Esophagus muscularis mucosa (tissue), 4 donors: ENCODE results near the gene TXNDC16. TPM values are rescaled to one million over a fixed set of nuclear protein-coding genes. Genes with fewer than 3 reads are reported as not detected.

Source experiments
- DNase-seq: peaks from one replicate; pipeline ENCODE4 v3.0.0-alpha.2; 2017; ENCODE audit errors: extremely low spot score
- H3K27ac ChIP-seq, 4 donors: fragments of 200-600 bp; sonication (generic); replicated peaks in 1 of 4; 1 replicate in 3 of 4; 2 replicates in 1 of 4; pipeline ENCODE4 v1.5.1; 2016 to 2019; ENCODE audit warnings: mild to moderate bottlenecking in 1 of 4
- H3K27me3 ChIP-seq, 4 donors: fragments of 200-600 bp; sonication (generic); one replicate each; pipeline versions ENCODE4 v1.5.1 to v1.6.0; 2016 to 2019
- H3K36me3 ChIP-seq, 4 donors: fragments of 200-600 bp; sonication (generic); one replicate each; pipeline ENCODE4 v1.5.1; 2016 to 2019
- H3K4me1 ChIP-seq, 4 donors: fragments of 200-600 bp; sonication (generic); one replicate each; pipeline ENCODE4 v1.5.1; 2016 to 2019
- H3K4me3 ChIP-seq, 4 donors: fragments of 200-600 bp; sonication (generic); 1 replicate in 2 of 4; 2 replicates in 2 of 4; pipeline ENCODE4 v1.5.1; 2016 to 2019; ENCODE audit warnings: mild to moderate bottlenecking in 4 of 4, moderate library complexity in 1 of 4
- H3K9me3 ChIP-seq, 4 donors: fragments of 200-600 bp; sonication (generic); 1 replicate in 3 of 4; 2 replicates in 1 of 4; pipeline ENCODE4 v1.5.1; 2016 to 2019
- EP300 ChIP-seq: sonication (generic); formaldehyde crosslinking; IDR thresholded peaks from one replicate; pipeline ENCODE4 v1.6.1; 2017; ENCODE audit warnings: antibody characterized with exemption
- POLR2A ChIP-seq: fragments of 450-650 bp; IDR thresholded peaks from one replicate; pipeline ENCODE4 v1.6.1; 2017; ENCODE audit warnings: antibody characterized with exemption, moderate library complexity, mild to moderate bottlenecking, low read depth
- POLR2AphosphoS5 ChIP-seq, 2 donors: sonication (generic); formaldehyde crosslinking; IDR thresholded peaks; one replicate each; pipeline ENCODE4 v1.6.1; 2017; ENCODE audit warnings: antibody characterized with exemption in 2 of 2
- WGBS: methylation state at CpG from one replicate; pipeline ENCODE4 v1.1.5; 2018; 5-methylcytosine and 5-hydroxymethylcytosine counted together
- intact Hi-C: fragments of 100-400 bp; cut with DNase I; formaldehyde crosslinking; loops from one replicate; pipeline ENCODE4 v1.15.1; 2023
- total RNA-seq, 4 donors: library from RNA; depleted of rRNA; stranded (reverse); fragments of >200 nt; gene quantifications; one replicate each; pipeline versions ENCODE4 v1.1.0 to v1.2.1, GENCODE V29; 2016
- TF ChIP-seq, protein P1 (sequence below), 3 experiments: fragments of 200-600 bp in 2 of 3; fragments of 450-650 bp in 1 of 3; sonication (generic) in 2 of 3; IDR thresholded peaks; one replicate each; pipeline ENCODE4 v1.5.1; 2017 to 2019; ENCODE audit warnings: antibody characterized with exemption in 3 of 3, mild to moderate bottlenecking in 2 of 3, moderate library complexity in 1 of 3

Gene TXNDC16
- total RNA-seq, 4 donors from 2014 or later = 6.5 to 12.5 (median 11.8) TPM

DNA sequence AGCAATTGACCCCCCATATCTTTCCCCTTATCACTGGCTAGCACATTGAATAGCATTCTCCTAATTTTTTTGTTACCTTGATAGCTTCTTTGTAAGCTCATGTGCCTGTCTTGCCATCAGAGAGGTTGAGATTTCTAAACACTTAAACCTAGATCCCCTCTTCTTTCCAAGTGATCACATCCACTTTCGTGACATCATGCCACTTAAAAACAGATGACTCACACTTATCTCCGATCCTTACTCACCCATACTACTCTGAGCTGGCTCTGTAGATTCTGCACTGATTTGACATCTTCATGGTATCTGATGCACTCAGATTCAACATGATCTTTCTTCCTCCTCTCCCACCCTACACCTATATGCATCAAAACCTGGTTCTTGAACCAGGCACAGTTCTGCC is 10.8 kb upstream of the TXNDC16 start:
- Histone ChIP-seq H3K36me3 (no peaks in the 10 kb centered on the region), H3K27ac (no peak overlapping the region), H3K4me1 (no peaks in the 10 kb centered on the region), H3K9me3 (peaks cover 0 to 2% (median 0%) of the 10 kb centered on the region in 4 donors), H3K27me3 (no peaks in the 10 kb centered on the region), H3K4me3 (no peak overlapping the region)
- DNase-seq = no peak
- TF ChIP-seq EP300 (no peak), POLR2AphosphoS5 (IDR thresholded peaks at IDR 0.05) (no peak), POLR2A (no peak)
- TF ChIP-seq, protein P1, sequence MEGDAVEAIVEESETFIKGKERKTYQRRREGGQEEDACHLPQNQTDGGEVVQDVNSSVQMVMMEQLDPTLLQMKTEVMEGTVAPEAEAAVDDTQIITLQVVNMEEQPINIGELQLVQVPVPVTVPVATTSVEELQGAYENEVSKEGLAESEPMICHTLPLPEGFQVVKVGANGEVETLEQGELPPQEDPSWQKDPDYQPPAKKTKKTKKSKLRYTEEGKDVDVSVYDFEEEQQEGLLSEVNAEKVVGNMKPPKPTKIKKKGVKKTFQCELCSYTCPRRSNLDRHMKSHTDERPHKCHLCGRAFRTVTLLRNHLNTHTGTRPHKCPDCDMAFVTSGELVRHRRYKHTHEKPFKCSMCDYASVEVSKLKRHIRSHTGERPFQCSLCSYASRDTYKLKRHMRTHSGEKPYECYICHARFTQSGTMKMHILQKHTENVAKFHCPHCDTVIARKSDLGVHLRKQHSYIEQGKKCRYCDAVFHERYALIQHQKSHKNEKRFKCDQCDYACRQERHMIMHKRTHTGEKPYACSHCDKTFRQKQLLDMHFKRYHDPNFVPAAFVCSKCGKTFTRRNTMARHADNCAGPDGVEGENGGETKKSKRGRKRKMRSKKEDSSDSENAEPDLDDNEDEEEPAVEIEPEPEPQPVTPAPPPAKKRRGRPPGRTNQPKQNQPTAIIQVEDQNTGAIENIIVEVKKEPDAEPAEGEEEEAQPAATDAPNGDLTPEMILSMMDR (IDR thresholded peaks at IDR 0.05) = no peak
- 91% methylated on average over 2 of the region's 2 CpGs for WGBS
- intact Hi-C loops = no loop called here

DNA sequence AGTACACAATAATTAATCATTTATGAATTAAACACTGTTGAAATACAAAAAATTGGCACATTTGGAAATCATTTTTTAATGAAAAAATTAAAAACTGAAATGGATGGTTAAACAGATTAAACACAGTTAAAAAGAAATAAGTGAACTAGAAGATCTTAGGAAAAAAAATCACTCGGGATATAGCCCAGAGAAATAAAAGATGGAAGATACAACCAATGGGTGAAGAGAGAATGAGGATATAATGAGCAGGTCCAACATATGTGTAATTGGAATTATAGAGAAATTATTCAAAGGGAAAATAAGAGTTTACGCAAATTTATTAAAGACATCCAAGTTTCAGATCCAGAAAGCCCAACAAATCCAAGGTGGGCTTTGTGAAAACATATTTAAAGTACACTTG is 6.4 kb upstream of the TXNDC16 start:
- intact Hi-C loops = no loop called here
- Histone ChIP-seq H3K4me3 (no peak overlapping the region), H3K27ac (no peak overlapping the region), H3K27me3 (no peaks in the 10 kb centered on the region), H3K9me3 (peaks cover 0 to 2% (median 0%) of the 10 kb centered on the region in 4 donors), H3K36me3 (no peaks in the 10 kb centered on the region), H3K4me1 (peaks cover 4 to 7% (median 6%) of the 10 kb centered on the region in 4 donors)
- DNase-seq = no peak
- no peak for TF ChIP-seq POLR2A
- WGBS = 96% methylated on average over 2 of the region's 2 CpGs

DNA sequence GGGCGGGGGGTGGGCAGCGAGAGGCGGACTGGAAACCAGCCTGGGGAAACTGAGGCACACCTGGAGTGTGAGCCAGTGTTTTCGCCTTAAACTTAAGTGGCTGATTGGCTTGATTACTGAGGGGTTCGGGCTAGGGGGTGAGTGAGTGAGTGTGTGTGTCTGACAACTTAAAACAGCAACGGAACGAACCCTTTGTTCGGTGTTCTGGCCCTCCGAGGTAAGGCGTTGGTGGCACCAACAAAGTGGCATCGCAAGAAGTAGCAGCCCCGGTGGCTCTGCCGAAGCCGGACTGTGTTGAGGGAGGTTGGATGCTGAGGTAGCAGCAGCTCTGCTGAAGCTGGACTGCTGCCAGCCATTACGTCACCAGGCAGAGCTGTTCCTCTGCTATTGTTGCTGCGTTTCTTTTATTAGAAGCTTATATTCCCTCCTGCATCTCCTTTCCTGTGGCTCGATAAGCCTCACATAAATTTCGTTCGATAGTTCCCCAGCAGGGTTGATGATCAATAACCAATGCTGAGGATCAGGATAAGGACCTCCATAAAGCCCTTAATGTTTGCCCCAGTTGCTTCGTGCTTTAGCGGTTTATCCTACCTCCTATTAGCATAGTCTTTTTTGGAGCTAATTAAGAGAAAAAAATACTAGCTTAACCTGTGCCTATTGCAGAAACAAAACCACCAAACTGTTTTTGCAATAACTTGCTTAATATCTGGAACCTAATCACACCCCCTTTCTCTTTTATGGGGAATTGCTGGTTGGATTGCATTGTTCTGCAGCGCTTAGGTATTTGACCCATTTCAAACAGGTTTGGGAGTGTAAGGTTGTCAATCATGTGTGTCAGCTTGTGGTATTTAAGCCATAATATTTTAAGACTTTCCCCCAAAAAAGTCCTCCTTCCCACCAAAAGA is 1.6 kb upstream of the TXNDC16 start:
- Histone ChIP-seq H3K27me3 (no peaks in the 10 kb centered on the region), H3K4me3 (peak overlapping the region; percentile 74 to 91 (median 82)), H3K27ac (peak overlapping the region; percentile 86 to 95 (median 90)), H3K4me1 (peaks cover 17 to 28% (median 28%) of the 10 kb centered on the region in 4 donors), H3K9me3 (peaks cover 0 to 2% (median 0%) of the 10 kb centered on the region in 4 donors), H3K36me3 (no peaks in the 10 kb centered on the region)
- 6% methylated on average over 20 of the region's 22 CpGs for WGBS
- peak; percentile 93 for DNase-seq
- no peak for TF ChIP-seq POLR2A
- TF ChIP-seq, protein P1 (IDR thresholded peaks at IDR 0.05) = no peak
- no peak for TF ChIP-seq EP300
- TF ChIP-seq POLR2AphosphoS5 (IDR thresholded peaks at IDR 0.05) = peak; percentile 76 to 80
- intact Hi-C loops = loop anchor here (5.0 kb wide), 2 partner anchors 138 to 598 kb away; partner anchors contain the start of gene DDHD1

DNA sequence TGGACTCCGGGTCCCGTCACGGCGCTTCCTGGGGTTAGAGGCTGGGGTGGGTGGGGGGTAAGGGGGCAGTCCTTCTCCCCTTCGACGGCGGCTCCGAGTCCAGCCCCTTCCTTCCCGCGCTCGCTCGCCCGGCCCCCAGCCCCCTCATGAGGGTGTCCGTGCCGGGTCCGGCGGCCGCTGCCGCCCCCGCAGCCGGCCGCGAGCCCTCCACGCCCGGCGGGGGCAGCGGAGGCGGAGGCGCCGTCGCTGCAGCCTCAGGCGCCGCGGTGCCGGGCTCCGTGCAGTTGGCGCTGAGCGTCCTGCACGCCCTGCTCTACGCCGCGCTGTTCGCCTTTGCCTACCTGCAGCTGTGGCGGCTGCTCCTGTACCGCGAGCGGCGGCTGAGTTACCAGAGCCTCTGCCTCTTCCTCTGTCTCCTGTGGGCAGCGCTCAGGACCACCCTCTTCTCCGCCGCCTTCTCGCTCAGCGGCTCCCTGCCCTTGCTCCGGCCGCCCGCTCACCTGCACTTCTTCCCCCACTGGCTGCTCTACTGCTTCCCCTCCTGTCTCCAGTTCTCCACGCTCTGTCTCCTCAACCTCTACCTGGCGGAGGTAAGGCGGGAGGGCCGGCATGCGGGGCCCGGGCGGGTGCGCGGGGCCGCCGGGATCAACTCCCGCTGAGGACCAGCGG is 831 bp upstream of the TXNDC16 start:
- TF ChIP-seq POLR2AphosphoS5 (IDR thresholded peaks at IDR 0.05) (no peak), POLR2A (no peak), EP300 (no peak)
- TF ChIP-seq, protein P1 (IDR thresholded peaks at IDR 0.05) = no peak
- Histone ChIP-seq H3K36me3 (no peaks in the 10 kb centered on the region), H3K27me3 (no peaks in the 10 kb centered on the region), H3K4me3 (peak overlapping the region; percentile 74 to 91 (median 82)), H3K9me3 (no peaks in the 10 kb centered on the region), H3K4me1 (peaks cover 17 to 28% (median 28%) of the 10 kb centered on the region in 4 donors), H3K27ac (peak overlapping the region; percentile 86 to 95 (median 90))
- intact Hi-C loops = loop anchor here (5.0 kb wide), 2 partner anchors 139 to 599 kb away; partner anchors contain the start of gene DDHD1
- WGBS = under 1% methylated on average over 21 of the region's 69 CpGs
- DNase-seq = no peak

DNA sequence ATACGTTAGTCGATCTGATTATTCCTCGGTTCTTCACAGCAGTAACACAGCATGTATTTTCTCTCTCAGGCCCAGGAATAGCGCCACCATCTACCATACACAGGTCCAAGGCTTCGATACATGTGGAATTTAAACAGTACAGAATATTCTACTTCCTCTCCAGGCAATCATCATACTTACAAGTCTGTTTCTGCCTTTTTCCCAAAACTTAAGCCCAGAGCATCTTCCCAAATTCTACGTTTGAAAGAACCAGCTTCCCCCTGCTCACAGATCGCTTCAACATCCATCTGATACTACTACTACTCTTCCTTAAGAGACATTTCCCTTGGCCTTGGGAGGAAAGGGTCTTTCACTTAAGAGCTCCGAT is 626 bp downstream of the TXNDC16 start:
- WGBS = 1% methylated on average over 8 of the region's 8 CpGs
- Histone ChIP-seq H3K27me3 (no peaks in the 10 kb centered on the region), H3K36me3 (no peaks in the 10 kb centered on the region), H3K4me1 (peaks cover 17 to 29% (median 28%) of the 10 kb centered on the region in 4 donors), H3K9me3 (no peaks in the 10 kb centered on the region), H3K4me3 (peak overlapping the region; percentile 74 to 91 (median 82)), H3K27ac (peak overlapping the region; percentile 86 to 96 (median 94))
- intact Hi-C loops = loop anchor here (5.0 kb wide), 2 partner anchors 141 to 601 kb away; partner anchors contain the start of gene DDHD1
- no peak for DNase-seq
- no peak for TF ChIP-seq EP300
- no peak for TF ChIP-seq POLR2A
- TF ChIP-seq, protein P1 (IDR thresholded peaks at IDR 0.05) = peak; percentile 3 to 18 (median 17)
